ENCODE data around the gene TMOD3. TPM values are rescaled to one million over a fixed set of nuclear protein-coding genes. Genes with fewer than 3 reads are reported as not detected.

The TMOD3 gene
- total RNA-seq, 1 donor from 2014 or later = 51.0 TPM

DNA sequence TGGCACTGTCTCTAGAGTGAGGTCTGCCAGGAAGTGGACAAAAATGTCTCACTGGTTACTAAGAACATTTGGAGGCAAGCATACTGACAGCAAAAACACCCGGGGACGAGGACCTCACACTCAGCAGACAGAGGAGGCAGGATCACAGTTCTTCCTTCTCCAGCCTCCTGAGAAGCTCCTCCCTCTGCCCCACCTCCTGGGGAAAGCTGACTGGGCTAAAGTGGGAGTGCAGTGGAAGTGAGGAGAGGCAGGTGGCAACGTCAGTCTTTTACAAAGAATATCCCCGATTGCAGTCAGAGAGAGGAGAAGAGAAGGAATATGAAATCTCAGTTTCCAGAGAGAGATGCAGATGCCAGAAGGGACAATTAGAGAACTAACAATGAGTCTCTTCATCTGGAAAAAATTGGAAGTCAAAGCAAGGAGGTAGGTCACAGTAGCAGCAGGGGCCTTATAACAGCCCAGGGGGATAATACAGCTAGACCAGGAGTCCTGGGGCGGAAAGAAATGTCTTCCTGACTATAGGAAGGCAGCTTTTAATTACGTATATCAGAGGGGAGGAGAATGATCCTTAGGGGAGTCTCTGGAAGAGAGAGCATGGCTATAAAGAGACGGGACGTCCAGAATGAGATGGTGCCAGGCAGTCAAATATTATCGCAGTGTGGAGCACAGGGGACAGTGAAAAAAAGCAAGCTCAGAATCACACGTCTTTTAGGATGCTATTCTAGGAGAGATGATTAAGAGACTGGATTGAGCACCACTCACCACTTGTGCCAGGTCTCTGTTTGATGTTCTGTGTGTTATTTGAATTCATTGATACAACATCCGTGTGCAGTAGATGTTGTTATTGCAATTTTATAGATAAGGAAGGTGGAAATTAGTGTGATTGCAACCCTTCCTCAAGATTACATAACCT, 95.0 kb downstream of the TMOD3 start:
- Mint-ChIP-seq H3K4me1 (ENCODE audit: unreplicated experiment) (no peaks in the 10 kb centered on the region), H3K4me3 (ENCODE audit: unreplicated experiment) (peak overlapping the region; percentile 16), H3K27me3 (ENCODE audit: unreplicated experiment) (peaks cover 4% of the 10 kb centered on the region), H3K9me3 (ENCODE audit: unreplicated experiment) (no peaks in the 10 kb centered on the region), H3K27ac (ENCODE audit: unreplicated experiment) (peak overlapping the region; percentile 3), H3K36me3 (ENCODE audit: low read depth, unreplicated experiment) (peaks cover 19% of the 10 kb centered on the region)
- no peak for DNase-seq (ENCODE audit: low spot score)
- TF ChIP-seq, protein P1, sequence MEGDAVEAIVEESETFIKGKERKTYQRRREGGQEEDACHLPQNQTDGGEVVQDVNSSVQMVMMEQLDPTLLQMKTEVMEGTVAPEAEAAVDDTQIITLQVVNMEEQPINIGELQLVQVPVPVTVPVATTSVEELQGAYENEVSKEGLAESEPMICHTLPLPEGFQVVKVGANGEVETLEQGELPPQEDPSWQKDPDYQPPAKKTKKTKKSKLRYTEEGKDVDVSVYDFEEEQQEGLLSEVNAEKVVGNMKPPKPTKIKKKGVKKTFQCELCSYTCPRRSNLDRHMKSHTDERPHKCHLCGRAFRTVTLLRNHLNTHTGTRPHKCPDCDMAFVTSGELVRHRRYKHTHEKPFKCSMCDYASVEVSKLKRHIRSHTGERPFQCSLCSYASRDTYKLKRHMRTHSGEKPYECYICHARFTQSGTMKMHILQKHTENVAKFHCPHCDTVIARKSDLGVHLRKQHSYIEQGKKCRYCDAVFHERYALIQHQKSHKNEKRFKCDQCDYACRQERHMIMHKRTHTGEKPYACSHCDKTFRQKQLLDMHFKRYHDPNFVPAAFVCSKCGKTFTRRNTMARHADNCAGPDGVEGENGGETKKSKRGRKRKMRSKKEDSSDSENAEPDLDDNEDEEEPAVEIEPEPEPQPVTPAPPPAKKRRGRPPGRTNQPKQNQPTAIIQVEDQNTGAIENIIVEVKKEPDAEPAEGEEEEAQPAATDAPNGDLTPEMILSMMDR (IDR thresholded peaks at IDR 0.05; ENCODE audit: unreplicated experiment) = no peak

GRCh38 chr15:51926809-51927208, 97.4 kb downstream of the TMOD3 start:
- H3K27me3 Mint-ChIP-seq (ENCODE audit: unreplicated experiment) = peaks cover 6% of the 10 kb centered on the region
- H3K9me3 Mint-ChIP-seq (ENCODE audit: unreplicated experiment) = no peaks in the 10 kb centered on the region
- DNase-seq (ENCODE audit: low spot score) = no peak
- H3K36me3 Mint-ChIP-seq (ENCODE audit: low read depth, unreplicated experiment) = peaks cover 17% of the 10 kb centered on the region
- no peaks in the 10 kb centered on the region for H3K4me1 Mint-ChIP-seq (ENCODE audit: unreplicated experiment)
- TF ChIP-seq, protein P1 (IDR thresholded peaks at IDR 0.05; ENCODE audit: unreplicated experiment) = no peak
- H3K27ac Mint-ChIP-seq (ENCODE audit: unreplicated experiment) = no peak overlapping the region
- no peak overlapping the region for H3K4me3 Mint-ChIP-seq (ENCODE audit: unreplicated experiment)

DNA sequence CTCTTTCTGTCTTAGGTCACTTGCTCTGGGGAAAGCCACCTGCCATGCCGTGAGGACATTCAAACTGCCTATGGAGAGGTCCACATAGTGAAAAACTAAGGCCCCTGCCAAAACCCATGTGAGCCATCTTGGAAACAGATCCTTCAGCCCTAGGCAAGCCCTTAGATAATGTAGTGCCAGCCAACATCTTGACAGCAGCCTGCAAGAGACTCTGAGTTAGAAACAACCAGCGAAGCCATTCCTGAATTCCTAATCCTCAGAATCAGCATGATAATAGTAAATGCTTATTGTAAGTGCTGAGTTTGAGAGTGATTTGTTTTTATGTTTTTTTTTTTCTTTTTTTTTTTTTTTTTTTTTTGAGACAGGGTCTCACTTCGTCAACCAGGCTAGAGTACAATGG, 101.6 kb downstream of the TMOD3 start:
- no peaks in the 10 kb centered on the region for H3K9me3 Mint-ChIP-seq (ENCODE audit: unreplicated experiment)
- no peak overlapping the region for H3K4me3 Mint-ChIP-seq (ENCODE audit: unreplicated experiment)
- peaks cover 9% of the 10 kb centered on the region for H3K4me1 Mint-ChIP-seq (ENCODE audit: unreplicated experiment)
- no peak for DNase-seq (ENCODE audit: low spot score)
- peaks cover 7% of the 10 kb centered on the region for H3K36me3 Mint-ChIP-seq (ENCODE audit: low read depth, unreplicated experiment)
- TF ChIP-seq, protein P1 (IDR thresholded peaks at IDR 0.05; ENCODE audit: unreplicated experiment) = no peak
- no peak overlapping the region for H3K27ac Mint-ChIP-seq (ENCODE audit: unreplicated experiment)
- H3K27me3 Mint-ChIP-seq (ENCODE audit: unreplicated experiment) = peaks cover 2% of the 10 kb centered on the region

GRCh38 chr15:51931638-51932037, 102.2 kb downstream of the TMOD3 start:
- H3K27ac Mint-ChIP-seq (ENCODE audit: unreplicated experiment) = no peak overlapping the region

More at GRCh38 chr15:51931638-51932037, 102.2 kb downstream of the TMOD3 start:
- peaks cover 11% of the 10 kb centered on the region for H3K36me3 Mint-ChIP-seq (ENCODE audit: low read depth, unreplicated experiment)
- no peak for DNase-seq (ENCODE audit: low spot score)
- peaks cover 2% of the 10 kb centered on the region for H3K27me3 Mint-ChIP-seq (ENCODE audit: unreplicated experiment)
- H3K9me3 Mint-ChIP-seq (ENCODE audit: unreplicated experiment) = no peaks in the 10 kb centered on the region
- no peak overlapping the region for H3K4me3 Mint-ChIP-seq (ENCODE audit: unreplicated experiment)
- TF ChIP-seq, protein P1 (IDR thresholded peaks at IDR 0.05; ENCODE audit: unreplicated experiment) = no peak
- H3K4me1 Mint-ChIP-seq (ENCODE audit: unreplicated experiment) = peaks cover 15% of the 10 kb centered on the region

Measured in endothelial cell (in vitro differentiated cells).